SK-N-MC (cell line): ENCODE data around the gene BAMBI.

Experiments used
- EZH2 ChIP-seq: fragments of 200-600 bp; sonication (generic); IDR thresholded peaks from one replicate; pipeline ENCODE4 v1.6.1; 2017; ENCODE audit warnings: antibody characterized with exemption
- POLR2AphosphoS5 ChIP-seq: IDR thresholded peaks from 2 replicates; pipeline ENCODE4 v1.6.1; 2012; ENCODE audit warnings: mild to moderate bottlenecking, low read depth, low read length, borderline replicate concordance

DNA sequence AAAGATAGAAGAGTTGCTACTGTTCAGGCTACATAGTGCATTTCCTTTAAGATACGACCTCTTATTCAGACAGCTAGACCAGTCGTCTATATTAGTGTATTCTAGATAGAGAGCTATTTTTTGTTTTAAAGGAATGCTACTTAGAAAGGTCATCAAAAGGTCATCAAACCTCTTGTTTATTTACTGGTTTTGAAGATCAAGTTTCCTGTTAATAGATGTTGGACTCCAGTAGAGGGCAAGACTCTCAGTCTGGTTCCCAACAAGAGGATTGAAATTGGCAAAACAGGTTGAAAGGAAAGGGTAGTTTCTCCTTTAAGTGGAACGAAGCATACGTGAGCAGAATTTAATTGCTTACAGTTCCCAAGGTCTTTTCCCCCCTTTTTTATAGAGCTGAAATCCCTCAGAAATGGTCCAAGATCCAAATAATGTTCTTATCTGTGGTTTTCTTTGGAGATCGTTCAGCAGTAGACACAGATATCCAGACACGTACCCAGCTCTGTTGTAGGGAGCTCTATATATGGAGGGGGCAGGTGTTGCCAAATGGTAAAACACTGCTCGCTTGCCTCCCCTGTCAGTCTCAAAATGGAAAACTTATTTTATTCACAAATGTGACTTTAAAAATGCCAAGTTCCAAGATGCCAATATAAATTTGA is 37.2 kb downstream of the BAMBI start:
- no peak for TF ChIP-seq POLR2AphosphoS5
- TF ChIP-seq EZH2: no peak
